Fibroblast of lung (primary cell): ENCODE data around the gene SHROOM4.

Experiments used
- EZH2 ChIP-seq: IDR thresholded peaks from 2 replicates; pipeline ENCODE4 v1.5.1; 2012; ENCODE audit warnings: low read length, control low read depth, mild to moderate bottlenecking; ENCODE audit errors: missing control alignments
- TF ChIP-seq, protein P1 (sequence below), 2 donors: IDR thresholded peaks in 1 of 2; conservative IDR thresholded peaks in 1 of 2; 1 replicate in 1 of 2; 2 replicates in 1 of 2; pipeline ENCODE4 v1.5.1; 2011 to 2012; ENCODE audit warnings: low read length in 2 of 2, control low read depth in 1 of 2, inconsistent platforms in 1 of 2, low read depth in 1 of 2, mild to moderate bottlenecking in 1 of 2

GRCh38 chrX:50842221-50842620 lies 28.2 kb upstream of the SHROOM4 start:
- no peak for TF ChIP-seq EZH2
- TF ChIP-seq, protein P1, sequence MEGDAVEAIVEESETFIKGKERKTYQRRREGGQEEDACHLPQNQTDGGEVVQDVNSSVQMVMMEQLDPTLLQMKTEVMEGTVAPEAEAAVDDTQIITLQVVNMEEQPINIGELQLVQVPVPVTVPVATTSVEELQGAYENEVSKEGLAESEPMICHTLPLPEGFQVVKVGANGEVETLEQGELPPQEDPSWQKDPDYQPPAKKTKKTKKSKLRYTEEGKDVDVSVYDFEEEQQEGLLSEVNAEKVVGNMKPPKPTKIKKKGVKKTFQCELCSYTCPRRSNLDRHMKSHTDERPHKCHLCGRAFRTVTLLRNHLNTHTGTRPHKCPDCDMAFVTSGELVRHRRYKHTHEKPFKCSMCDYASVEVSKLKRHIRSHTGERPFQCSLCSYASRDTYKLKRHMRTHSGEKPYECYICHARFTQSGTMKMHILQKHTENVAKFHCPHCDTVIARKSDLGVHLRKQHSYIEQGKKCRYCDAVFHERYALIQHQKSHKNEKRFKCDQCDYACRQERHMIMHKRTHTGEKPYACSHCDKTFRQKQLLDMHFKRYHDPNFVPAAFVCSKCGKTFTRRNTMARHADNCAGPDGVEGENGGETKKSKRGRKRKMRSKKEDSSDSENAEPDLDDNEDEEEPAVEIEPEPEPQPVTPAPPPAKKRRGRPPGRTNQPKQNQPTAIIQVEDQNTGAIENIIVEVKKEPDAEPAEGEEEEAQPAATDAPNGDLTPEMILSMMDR (conservative IDR thresholded peaks at IDR 0.05 in 1 of 2, IDR thresholded peaks at IDR 0.05 in 1 of 2; ENCODE audit: low read depth in 1 of 2, low read length in 2 of 2): no peak
